Astrocyte (in vitro differentiated cells and primary cell): Measurements from ENCODE around the gene ZNF490. TPM values are rescaled to one million over a fixed set of nuclear protein-coding genes. Genes with fewer than 3 reads are reported as not detected.

Experiments
- DNase-seq: peaks from one replicate; pipeline ENCODE4 v3.0.0-alpha.2; 2010; ENCODE audit warnings: low read depth
- FAIRE-seq: peaks from 2 replicates; lab custom pipeline; 2011; peaks lifted over from hg19 to GRCh38; lab: Jason Lieb, UNC
- H2AFZ ChIP-seq: 2 replicates; pipeline ENCODE4 v1.6.0; 2012; ENCODE audit warnings: low read depth, low read length, inconsistent platforms
- H3K27ac ChIP-seq: 2 replicates; pipeline ENCODE4 v1.5.1; 2011; ENCODE audit warnings: low read depth, low read length, inconsistent platforms
- H3K27me3 ChIP-seq: 2 replicates; pipeline ENCODE4 v1.6.0; 2011; ENCODE audit warnings: low read length, inconsistent platforms; ENCODE audit not compliant: insufficient read depth
- H3K36me3 ChIP-seq: 2 replicates; pipeline ENCODE4 v1.5.1; 2011; ENCODE audit warnings: low read length, inconsistent platforms; ENCODE audit not compliant: insufficient read depth
- H3K4me1 ChIP-seq: 2 replicates; pipeline ENCODE4 v1.5.1; 2011; ENCODE audit warnings: low read length, inconsistent platforms; ENCODE audit not compliant: insufficient read depth
- H3K4me2 ChIP-seq: 2 replicates; pipeline ENCODE4 v1.6.0; 2012; ENCODE audit warnings: low read length, inconsistent platforms
- H3K4me3 ChIP-seq: 2 replicates; pipeline ENCODE4 v1.5.1; 2011; ENCODE audit warnings: low read depth, mild to moderate bottlenecking, low read length, inconsistent platforms; ENCODE audit not compliant: insufficient read depth
- H3K79me2 ChIP-seq: 2 replicates; pipeline ENCODE4 v1.6.0; 2012; ENCODE audit warnings: mild to moderate bottlenecking, low read length, inconsistent platforms; ENCODE audit not compliant: insufficient read depth
- H3K9ac ChIP-seq: 2 replicates; pipeline ENCODE4 v1.6.0; 2012; ENCODE audit warnings: mild to moderate bottlenecking, low read length, inconsistent platforms
- H3K9me3 ChIP-seq: 2 replicates; pipeline ENCODE4 v1.5.1; 2012; ENCODE audit warnings: low read depth, mild to moderate bottlenecking, low read length, inconsistent platforms; ENCODE audit not compliant: insufficient read depth
- H4K20me1 ChIP-seq: 2 replicates; pipeline ENCODE4 v1.6.0; 2012; ENCODE audit warnings: low read length, inconsistent platforms; ENCODE audit not compliant: insufficient read depth
- H3K27ac Mint-ChIP-seq: one replicate; pipeline ENCODE4 v1.8.0; 2021; ENCODE audit warnings: mild to moderate bottlenecking, mixed read lengths; ENCODE audit not compliant: unreplicated experiment
- H3K27me3 Mint-ChIP-seq: one replicate; pipeline ENCODE4 v1.8.0; 2021; ENCODE audit warnings: low read depth, mixed read lengths; ENCODE audit not compliant: unreplicated experiment
- H3K36me3 Mint-ChIP-seq: one replicate; pipeline ENCODE4 v1.8.0; 2021; ENCODE audit warnings: low read depth, mixed read lengths; ENCODE audit not compliant: unreplicated experiment
- H3K4me1 Mint-ChIP-seq: one replicate; pipeline ENCODE4 v1.8.0; 2021; ENCODE audit warnings: low read depth, mixed read lengths; ENCODE audit not compliant: unreplicated experiment
- H3K4me3 Mint-ChIP-seq: one replicate; pipeline ENCODE4 v1.8.0; 2021; ENCODE audit warnings: mild to moderate bottlenecking, moderate library complexity, mixed read lengths; ENCODE audit not compliant: unreplicated experiment
- H3K9me3 Mint-ChIP-seq: one replicate; pipeline ENCODE4 v1.8.0; 2021; ENCODE audit warnings: mild to moderate bottlenecking, mixed read lengths; ENCODE audit not compliant: unreplicated experiment
- EZH2 ChIP-seq: IDR thresholded peaks from 2 replicates; pipeline ENCODE4 v1.6.1; 2012; ENCODE audit warnings: mild to moderate bottlenecking, low read length, inconsistent platforms; ENCODE audit not compliant: insufficient read depth
- total RNA-seq: library from RNA; stranded (reverse); gene quantifications from 2 replicates; pipeline ENCODE4 v1.2.1, GENCODE V29; 2021
- TF ChIP-seq, protein P1 (sequence below): IDR thresholded peaks from 2 replicates; pipeline ENCODE4 v1.5.1; 2011; ENCODE audit warnings: low read depth, mild to moderate bottlenecking, inconsistent platforms, low read length, moderate library complexity; ENCODE audit not compliant: insufficient read depth

ZNF490 gene
- total RNA-seq, 1 donor from 2014 or later, result 12.5 TPM

DNA sequence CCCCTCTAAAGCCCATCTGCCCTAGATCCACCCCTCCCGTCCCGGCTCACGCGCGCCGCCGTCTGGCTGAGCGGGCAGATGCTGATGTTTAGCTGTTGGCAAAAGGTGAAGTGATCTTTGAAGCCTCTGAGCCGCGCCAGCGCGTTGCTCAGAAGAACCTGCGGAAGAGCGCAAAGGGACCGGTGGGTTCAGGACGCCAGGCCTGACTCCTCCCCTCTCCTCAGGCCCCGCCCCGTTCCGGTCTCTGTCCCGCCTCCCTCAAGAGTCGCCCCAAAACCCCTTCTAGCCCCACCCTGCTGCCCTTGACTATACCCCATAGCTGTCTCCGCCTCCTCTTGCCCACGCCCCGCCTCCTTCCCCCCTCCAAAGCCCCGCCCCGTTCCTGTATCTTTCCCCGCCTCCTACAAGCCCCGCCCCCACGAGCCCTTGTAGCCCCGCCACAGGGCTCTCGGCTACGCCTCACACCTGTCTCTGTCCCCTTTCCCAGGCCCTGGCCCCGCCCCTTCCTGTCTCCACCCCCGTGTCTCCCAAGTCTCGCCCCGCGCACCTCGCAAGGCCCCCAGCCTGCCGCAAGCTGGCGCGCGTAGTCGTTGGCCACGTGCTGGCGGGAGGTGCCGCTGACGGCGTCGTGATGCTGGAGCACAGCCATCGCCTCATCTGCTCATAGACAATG lies 46.4 kb upstream of the ZNF490 start:
- Histone ChIP-seq H4K20me1 (no peaks in the 10 kb centered on the region), H3K9me3 (no peaks in the 10 kb centered on the region), H3K9ac (no peak overlapping the region), H3K36me3 (peaks cover 14% of the 10 kb centered on the region), H3K4me3 (no peak overlapping the region), H3K4me2 (no peak overlapping the region), H3K27ac (no peak overlapping the region), H3K79me2 (no peaks in the 10 kb centered on the region), H3K4me1 (no peaks in the 10 kb centered on the region), H3K27me3 (no peaks in the 10 kb centered on the region), H2AFZ (no peak overlapping the region)
- Mint-ChIP-seq H3K4me3 (no peak overlapping the region), H3K9me3 (no peaks in the 10 kb centered on the region), H3K4me1 (no peaks in the 10 kb centered on the region), H3K36me3 (peaks cover 28% of the 10 kb centered on the region), H3K27ac (no peak overlapping the region), H3K27me3 (no peaks in the 10 kb centered on the region)
- DNase-seq (no peak), FAIRE-seq (no peak)
- no peak for TF ChIP-seq EZH2
- TF ChIP-seq, protein P1, sequence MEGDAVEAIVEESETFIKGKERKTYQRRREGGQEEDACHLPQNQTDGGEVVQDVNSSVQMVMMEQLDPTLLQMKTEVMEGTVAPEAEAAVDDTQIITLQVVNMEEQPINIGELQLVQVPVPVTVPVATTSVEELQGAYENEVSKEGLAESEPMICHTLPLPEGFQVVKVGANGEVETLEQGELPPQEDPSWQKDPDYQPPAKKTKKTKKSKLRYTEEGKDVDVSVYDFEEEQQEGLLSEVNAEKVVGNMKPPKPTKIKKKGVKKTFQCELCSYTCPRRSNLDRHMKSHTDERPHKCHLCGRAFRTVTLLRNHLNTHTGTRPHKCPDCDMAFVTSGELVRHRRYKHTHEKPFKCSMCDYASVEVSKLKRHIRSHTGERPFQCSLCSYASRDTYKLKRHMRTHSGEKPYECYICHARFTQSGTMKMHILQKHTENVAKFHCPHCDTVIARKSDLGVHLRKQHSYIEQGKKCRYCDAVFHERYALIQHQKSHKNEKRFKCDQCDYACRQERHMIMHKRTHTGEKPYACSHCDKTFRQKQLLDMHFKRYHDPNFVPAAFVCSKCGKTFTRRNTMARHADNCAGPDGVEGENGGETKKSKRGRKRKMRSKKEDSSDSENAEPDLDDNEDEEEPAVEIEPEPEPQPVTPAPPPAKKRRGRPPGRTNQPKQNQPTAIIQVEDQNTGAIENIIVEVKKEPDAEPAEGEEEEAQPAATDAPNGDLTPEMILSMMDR, result no peak

DNA sequence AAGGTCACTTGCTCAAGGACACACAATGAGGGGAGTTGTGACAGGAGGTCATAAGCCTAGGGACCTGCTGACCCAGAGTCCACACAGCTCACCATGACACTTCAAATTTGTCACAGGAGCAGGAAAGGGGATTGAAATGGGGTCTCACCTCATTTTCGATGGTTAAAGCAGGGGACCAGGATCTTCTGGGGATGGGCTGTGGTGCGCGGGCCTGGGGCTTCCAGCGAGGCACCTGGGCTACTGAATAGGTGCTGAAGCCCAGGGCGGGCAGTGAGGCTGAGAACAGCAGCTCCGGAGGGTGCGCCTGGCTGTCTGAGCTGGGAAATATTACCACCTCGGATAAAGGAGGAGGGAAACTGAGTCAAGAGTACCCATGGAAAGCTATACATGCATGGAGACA lies 44.9 kb upstream of the ZNF490 start:
- H3K79me2 ChIP-seq, result no peaks in the 10 kb centered on the region
- no peak overlapping the region for H3K9ac ChIP-seq
- no peak overlapping the region for H2AFZ ChIP-seq
- no peaks in the 10 kb centered on the region for H3K27me3 ChIP-seq
- Mint-ChIP-seq H3K27ac (no peak overlapping the region), H3K4me3 (no peak overlapping the region), H3K27me3 (no peaks in the 10 kb centered on the region), H3K9me3 (no peaks in the 10 kb centered on the region), H3K36me3 (peaks cover 33% of the 10 kb centered on the region), H3K4me1 (no peaks in the 10 kb centered on the region)
- no peak for FAIRE-seq
- no peaks in the 10 kb centered on the region for H3K9me3 ChIP-seq
- no peak for DNase-seq
- H3K4me3 ChIP-seq, result no peak overlapping the region
- no peaks in the 10 kb centered on the region for H3K4me1 ChIP-seq
- H3K4me2 ChIP-seq, result no peak overlapping the region
- H3K36me3 ChIP-seq, result peaks cover 13% of the 10 kb centered on the region
- no peak overlapping the region for H3K27ac ChIP-seq
- no peaks in the 10 kb centered on the region for H4K20me1 ChIP-seq
- TF ChIP-seq EZH2, result no peak
- TF ChIP-seq, protein P1, result no peak

DNA sequence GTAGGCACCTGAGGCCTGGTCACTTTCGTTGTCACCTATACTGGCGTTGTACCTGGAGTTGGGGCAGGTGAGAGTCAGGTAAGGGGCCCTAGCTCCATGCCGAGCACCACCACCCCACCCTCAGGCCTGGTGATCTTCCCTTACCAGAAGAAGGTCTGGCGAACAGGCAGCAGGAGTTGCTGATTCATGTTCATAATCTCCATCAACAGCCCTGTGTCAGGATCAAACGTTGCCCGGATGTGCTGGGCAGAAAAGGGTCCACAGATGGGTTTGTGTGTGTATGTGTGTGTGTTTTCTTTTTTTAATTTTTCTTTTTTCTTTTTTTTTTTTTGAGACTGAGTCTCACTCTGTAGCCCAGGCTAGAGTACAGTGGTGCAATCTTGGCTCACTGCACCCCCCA lies 41.6 kb upstream of the ZNF490 start:
- H3K9me3 Mint-ChIP-seq, result no peaks in the 10 kb centered on the region
- FAIRE-seq (no peak), DNase-seq (no peak)
- Histone ChIP-seq H3K4me2 (no peak overlapping the region), H3K27ac (no peak overlapping the region), H3K79me2 (no peaks in the 10 kb centered on the region), H4K20me1 (no peaks in the 10 kb centered on the region), H3K9me3 (no peaks in the 10 kb centered on the region), H3K36me3 (peaks cover 9% of the 10 kb centered on the region), H3K4me1 (no peaks in the 10 kb centered on the region), H3K27me3 (no peaks in the 10 kb centered on the region), H3K9ac (no peak overlapping the region), H3K4me3 (no peak overlapping the region), H2AFZ (no peak overlapping the region)
- H3K36me3 Mint-ChIP-seq, result peaks cover 33% of the 10 kb centered on the region
- no peaks in the 10 kb centered on the region for H3K4me1 Mint-ChIP-seq
- no peak overlapping the region for H3K27ac Mint-ChIP-seq
- no peak for TF ChIP-seq EZH2
- TF ChIP-seq, protein P1, result no peak
- H3K4me3 Mint-ChIP-seq, result no peak overlapping the region
- no peaks in the 10 kb centered on the region for H3K27me3 Mint-ChIP-seq
